ENCODE measurements around the gene MAP4K3. TPM values are rescaled to one million over a fixed set of nuclear protein-coding genes. Genes with fewer than 3 reads are reported as not detected.
A peak's percentile ranks its signal among the peaks of the same experiment; 100 is the strongest.
"Not testable (repeated sequence)": the region's sequence is repeated elsewhere in the genome, so short reads cannot be mapped to it uniquely, and the experiment has no call there.

MAP4K3 gene
- polyA plus RNA-seq, 2 of the 4 experiments (the other 2 are of a cell fraction) = 15.8 to 44.6 TPM

DNA sequence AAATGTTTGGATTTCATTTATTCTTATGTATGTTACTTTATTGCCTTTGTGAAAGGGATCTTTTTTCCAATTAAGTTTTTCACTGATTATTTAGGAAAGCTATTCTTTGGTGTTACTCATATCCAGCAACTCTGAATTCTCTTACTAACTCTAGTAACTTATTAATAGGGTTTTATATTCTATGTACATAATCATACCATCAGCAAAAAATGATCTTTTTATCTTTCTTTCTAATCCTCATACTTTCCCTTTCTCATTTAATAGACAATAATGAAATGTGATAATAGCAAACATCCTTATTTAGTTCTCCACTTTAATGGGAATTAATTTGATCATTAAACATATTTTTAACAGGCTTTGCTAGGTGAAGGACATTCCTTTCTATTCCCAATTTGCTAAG, 181.0 kb downstream of the MAP4K3 start:
- TF ChIP-seq MAFK (IDR thresholded peaks at IDR 0.05; ENCODE audit: partially characterized antibody) (peak; percentile 20), ZNF302 (CRISPR knock-in tag; IDR thresholded peaks at IDR 0.05) (no peak)
- ChIA-PET CTCF (no interaction called here), POLR2A (no interaction called here)
- no peak for ATAC-seq
- Histone ChIP-seq H3K27ac (no peak overlapping the region), H3K4me3 (no peak overlapping the region), H3K9me3 (no peaks in the 10 kb centered on the region), H3K4me2 (no peak overlapping the region), H3K4me1 (no peaks in the 10 kb centered on the region)
- no peak for FAIRE-seq
- DNase-seq (ENCODE audit: low read depth in 1 of 2, low spot score in 1 of 2) = no peak

DNA sequence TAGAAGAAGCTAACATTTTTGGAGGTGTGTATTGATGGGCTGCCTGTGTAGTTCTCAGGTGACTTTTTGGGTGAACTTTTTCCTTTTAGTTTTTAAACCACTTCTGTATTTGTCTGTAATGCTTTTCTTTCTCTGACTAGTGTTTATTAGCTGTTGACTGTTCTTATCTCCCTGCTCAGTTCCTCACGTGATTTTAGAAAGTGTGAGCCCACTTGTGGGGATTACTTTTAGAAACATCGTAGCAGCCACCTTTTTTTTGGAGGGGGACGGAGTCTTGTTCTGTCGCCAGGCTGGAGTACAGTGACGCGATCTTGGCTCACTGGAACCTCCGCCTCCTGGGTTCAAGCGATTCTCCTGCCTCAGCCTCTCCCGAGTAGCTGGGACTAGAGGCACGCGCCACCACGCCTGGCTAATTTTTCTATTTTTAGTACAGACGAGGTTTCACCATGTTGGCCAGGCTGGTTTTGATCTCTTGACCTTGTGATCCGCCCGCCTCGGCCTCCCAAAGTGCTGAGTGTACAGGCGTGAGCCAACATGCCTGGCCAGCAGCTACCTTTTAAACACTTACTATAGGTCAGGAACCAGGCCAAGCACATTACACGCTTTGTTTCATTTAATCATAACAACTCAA, 184.1 kb downstream of the MAP4K3 start:
- ATAC-seq = no peak
- WGBS (ENCODE audit: missing lambda C conversion rate) = 89% methylated on average over 18 of the region's 18 CpGs
- Histone ChIP-seq H3K4me2 (no peak overlapping the region), H3K27ac (no peak overlapping the region), H3K4me1 (no peaks in the 10 kb centered on the region), H3K9me3 (no peaks in the 10 kb centered on the region), H3K4me3 (no peak overlapping the region)
- POLR2A ChIA-PET = no interaction called here
- CTCF ChIA-PET = interaction anchor here (1.1 to 1.9 kb wide), 4 partner anchors 23 to 317 kb away, joined by 3 to 6 read pairs (median 3); no protein-coding TSS in a partner anchor
- TF ChIP-seq TFCP2L1 (CRISPR knock-in tag; IDR thresholded peaks at IDR 0.05) = no peak
- TF ChIP-seq CBX8 (IDR thresholded peaks at IDR 0.05) = no peak
- no peak for TF ChIP-seq HOXB13 (CRISPR knock-in tag; IDR thresholded peaks at IDR 0.05; ENCODE audit: low read depth)
- no peak for TF ChIP-seq NPAS2 (CRISPR knock-in tag; IDR thresholded peaks at IDR 0.05; ENCODE audit: borderline replicate concordance)
- no peak for TF ChIP-seq HOXB5 (CRISPR knock-in tag; IDR thresholded peaks at IDR 0.05)
- no peak for TF ChIP-seq NFE2L2 (conservative IDR thresholded peaks at IDR 0.05; ENCODE audit: low read length)
- no peak for DNase-seq (ENCODE audit: low read depth in 1 of 2, low spot score in 1 of 2)
- no peak for FAIRE-seq

DNA sequence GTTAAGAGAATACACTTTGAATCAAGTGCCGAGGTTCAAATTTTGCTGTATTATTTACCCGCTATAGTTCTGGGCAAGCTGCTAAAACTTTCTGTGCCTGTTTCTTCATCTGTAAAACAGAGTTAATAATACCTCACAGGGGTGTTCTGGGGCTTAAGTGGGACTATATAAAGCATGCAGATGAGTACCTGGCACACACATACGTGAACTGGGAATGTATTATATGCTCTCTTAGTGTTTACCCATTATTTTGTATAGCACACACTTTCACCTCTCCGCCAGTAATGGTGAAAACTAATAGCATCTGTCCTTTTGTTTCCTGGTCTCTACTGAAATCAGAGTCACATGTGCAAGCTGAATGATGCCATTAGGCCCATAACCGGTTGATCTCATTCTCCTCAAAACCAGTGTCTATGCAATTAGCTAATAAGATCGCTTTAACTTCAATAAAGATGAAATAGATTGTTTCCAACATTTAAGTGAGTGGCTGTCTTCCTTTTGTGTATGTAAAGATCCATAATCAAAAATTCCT, 189.5 kb downstream of the MAP4K3 start:
- no peaks in the 10 kb centered on the region for H3K4me1 ChIP-seq
- H3K27ac ChIP-seq = no peak overlapping the region
- ATAC-seq (no peak), FAIRE-seq (no peak), DNase-seq (ENCODE audit: low read depth in 1 of 2, low spot score in 1 of 2) (no peak)
- H3K4me2 ChIP-seq = no peak overlapping the region
- no peaks in the 10 kb centered on the region for H3K9me3 ChIP-seq
- no peak for TF ChIP-seq NR3C1 (IDR thresholded peaks at IDR 0.05)
- no peak for TF ChIP-seq HEYL (CRISPR knock-in tag; IDR thresholded peaks at IDR 0.05)
- no peak for TF ChIP-seq BHLHE40 (IDR thresholded peaks at IDR 0.05; ENCODE audit: low read depth, low read length)
- TF ChIP-seq JUN (IDR thresholded peaks at IDR 0.05) = no peak
- TF ChIP-seq MYC (IDR thresholded peaks at IDR 0.05; ENCODE audit: borderline replicate concordance, low read length) = no peak
- TF ChIP-seq, protein P1, sequence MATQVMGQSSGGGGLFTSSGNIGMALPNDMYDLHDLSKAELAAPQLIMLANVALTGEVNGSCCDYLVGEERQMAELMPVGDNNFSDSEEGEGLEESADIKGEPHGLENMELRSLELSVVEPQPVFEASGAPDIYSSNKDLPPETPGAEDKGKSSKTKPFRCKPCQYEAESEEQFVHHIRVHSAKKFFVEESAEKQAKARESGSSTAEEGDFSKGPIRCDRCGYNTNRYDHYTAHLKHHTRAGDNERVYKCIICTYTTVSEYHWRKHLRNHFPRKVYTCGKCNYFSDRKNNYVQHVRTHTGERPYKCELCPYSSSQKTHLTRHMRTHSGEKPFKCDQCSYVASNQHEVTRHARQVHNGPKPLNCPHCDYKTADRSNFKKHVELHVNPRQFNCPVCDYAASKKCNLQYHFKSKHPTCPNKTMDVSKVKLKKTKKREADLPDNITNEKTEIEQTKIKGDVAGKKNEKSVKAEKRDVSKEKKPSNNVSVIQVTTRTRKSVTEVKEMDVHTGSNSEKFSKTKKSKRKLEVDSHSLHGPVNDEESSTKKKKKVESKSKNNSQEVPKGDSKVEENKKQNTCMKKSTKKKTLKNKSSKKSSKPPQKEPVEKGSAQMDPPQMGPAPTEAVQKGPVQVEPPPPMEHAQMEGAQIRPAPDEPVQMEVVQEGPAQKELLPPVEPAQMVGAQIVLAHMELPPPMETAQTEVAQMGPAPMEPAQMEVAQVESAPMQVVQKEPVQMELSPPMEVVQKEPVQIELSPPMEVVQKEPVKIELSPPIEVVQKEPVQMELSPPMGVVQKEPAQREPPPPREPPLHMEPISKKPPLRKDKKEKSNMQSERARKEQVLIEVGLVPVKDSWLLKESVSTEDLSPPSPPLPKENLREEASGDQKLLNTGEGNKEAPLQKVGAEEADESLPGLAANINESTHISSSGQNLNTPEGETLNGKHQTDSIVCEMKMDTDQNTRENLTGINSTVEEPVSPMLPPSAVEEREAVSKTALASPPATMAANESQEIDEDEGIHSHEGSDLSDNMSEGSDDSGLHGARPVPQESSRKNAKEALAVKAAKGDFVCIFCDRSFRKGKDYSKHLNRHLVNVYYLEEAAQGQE (IDR thresholded peaks at IDR 0.05) = no peak
- no peak for TF ChIP-seq SREBF2 (IDR thresholded peaks at IDR 0.05)
- no peak for TF ChIP-seq CBX8 (IDR thresholded peaks at IDR 0.05)
- ChIA-PET CTCF (interaction anchor here (0.7 to 1.0 kb wide), 2 partner anchors 17 to 58 kb away, joined by 3 read pairs; no protein-coding TSS in a partner anchor), POLR2A (no interaction called here)
- 74% methylated on average over 6 of the region's 6 CpGs for WGBS (ENCODE audit: missing lambda C conversion rate)
- no peak overlapping the region for H3K4me3 ChIP-seq

DNA sequence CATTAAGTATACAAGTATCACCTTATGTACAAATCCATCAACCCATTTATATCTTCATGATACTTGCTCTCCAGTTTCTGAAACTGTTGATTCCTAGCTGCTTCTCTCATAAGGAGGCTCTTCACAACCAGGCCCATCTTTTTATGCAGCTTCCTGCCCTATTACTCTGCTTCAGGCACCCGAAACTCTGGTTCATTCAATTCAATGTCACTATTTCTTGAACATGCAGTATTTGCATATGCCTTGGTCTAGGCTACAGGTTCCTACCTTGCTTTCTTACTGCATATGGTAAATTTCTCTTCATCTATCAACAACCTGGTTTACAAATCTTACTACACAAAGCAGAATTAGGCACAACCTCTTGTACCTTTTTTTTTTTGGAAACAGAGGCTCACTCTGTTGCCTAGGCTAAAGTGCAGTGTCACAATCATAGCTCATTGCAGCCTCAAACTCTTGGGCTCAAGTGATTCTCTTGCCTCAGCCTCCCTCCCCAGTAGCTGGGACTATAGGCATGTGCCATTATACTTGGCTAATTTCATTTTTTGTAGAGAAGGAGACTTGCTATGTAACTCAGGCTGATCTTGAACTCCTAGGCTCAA, 190.6 kb downstream of the MAP4K3 start:
- H3K27ac ChIP-seq = no peak overlapping the region
- ChIA-PET CTCF (interaction anchor here (1.0 to 1.2 kb wide), 2 partner anchors 8 to 187 kb away, joined by 3 read pairs; no protein-coding TSS in a partner anchor), POLR2A (no interaction called here)
- no peak for FAIRE-seq
- no peak for DNase-seq (ENCODE audit: low read depth in 1 of 2, low spot score in 1 of 2)
- no peak; a peak in 1 of 6 replicates for ATAC-seq
- no peaks in the 10 kb centered on the region for H3K9me3 ChIP-seq
- WGBS (ENCODE audit: missing lambda C conversion rate) = 73% methylated on average over 1 of the region's 1 CpG
- no peak overlapping the region for H3K4me3 ChIP-seq
- TF ChIP-seq HDAC2 (IDR thresholded peaks at IDR 0.05) = no peak
- TF ChIP-seq, protein P2, sequence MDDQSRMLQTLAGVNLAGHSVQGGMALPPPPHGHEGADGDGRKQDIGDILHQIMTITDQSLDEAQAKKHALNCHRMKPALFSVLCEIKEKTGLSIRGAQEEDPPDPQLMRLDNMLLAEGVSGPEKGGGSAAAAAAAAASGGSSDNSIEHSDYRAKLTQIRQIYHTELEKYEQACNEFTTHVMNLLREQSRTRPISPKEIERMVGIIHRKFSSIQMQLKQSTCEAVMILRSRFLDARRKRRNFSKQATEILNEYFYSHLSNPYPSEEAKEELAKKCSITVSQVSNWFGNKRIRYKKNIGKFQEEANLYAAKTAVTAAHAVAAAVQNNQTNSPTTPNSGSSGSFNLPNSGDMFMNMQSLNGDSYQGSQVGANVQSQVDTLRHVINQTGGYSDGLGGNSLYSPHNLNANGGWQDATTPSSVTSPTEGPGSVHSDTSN (IDR thresholded peaks at IDR 0.05) = no peak
- TF ChIP-seq, protein P3, sequence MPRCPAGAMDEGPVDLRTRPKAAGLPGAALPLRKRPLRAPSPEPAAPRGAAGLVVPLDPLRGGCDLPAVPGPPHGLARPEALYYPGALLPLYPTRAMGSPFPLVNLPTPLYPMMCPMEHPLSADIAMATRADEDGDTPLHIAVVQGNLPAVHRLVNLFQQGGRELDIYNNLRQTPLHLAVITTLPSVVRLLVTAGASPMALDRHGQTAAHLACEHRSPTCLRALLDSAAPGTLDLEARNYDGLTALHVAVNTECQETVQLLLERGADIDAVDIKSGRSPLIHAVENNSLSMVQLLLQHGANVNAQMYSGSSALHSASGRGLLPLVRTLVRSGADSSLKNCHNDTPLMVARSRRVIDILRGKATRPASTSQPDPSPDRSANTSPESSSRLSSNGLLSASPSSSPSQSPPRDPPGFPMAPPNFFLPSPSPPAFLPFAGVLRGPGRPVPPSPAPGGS (IDR thresholded peaks at IDR 0.05) = no peak
- H3K4me1 ChIP-seq = no peaks in the 10 kb centered on the region
- no peak overlapping the region for H3K4me2 ChIP-seq

DNA sequence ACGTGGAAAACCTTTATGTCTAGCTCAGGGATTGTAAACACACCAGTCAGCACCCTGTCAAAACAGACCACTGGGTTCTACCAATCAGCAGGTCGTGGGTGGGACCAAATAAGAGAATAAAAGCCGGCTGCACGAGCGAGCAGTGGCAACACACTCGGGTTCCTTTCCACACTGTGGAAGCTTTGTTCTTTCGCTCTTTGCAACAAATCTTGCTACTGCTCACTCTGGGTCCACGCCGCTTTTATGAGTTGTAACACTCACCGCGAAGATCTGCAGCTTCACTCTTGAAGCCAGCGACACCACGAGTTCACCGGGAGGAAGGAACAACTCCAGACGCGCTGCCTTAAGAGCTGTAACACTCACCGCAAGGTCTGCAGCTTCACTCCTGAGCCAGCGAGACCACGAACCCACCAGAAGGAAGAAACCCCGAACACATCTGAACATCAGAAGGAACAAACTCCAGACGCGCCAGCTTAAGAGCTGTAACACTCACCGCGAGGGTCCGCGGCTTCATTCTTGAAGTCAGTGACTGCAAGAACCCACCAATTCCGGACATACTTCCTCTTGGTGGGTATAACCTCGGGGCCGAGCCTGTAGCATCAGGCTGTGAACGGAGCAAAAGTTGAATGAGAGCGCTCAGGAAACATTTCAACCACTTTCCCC, 192.0 kb downstream of the MAP4K3 start:
- DNase-seq (ENCODE audit: low read depth in 1 of 2, low spot score in 1 of 2); ATAC-seq; H3K9me3 ChIP-seq; H3K4me1 ChIP-seq; FAIRE-seq; POLR2A ChIA-PET; H3K4me3 ChIP-seq; H3K27ac ChIP-seq; H3K4me2 ChIP-seq: not testable (repeated sequence)
- WGBS (ENCODE audit: missing lambda C conversion rate) = 90% methylated on average over 31 of the region's 31 CpGs
- CTCF ChIA-PET = interaction anchor here (1.1 to 1.2 kb wide), 2 partner anchors 19 to 185 kb away, joined by 3 read pairs; no protein-coding TSS in a partner anchor
